Chondrocyte (in vitro differentiated cells): Measurements from ENCODE around the gene DNM2. TPM values are rescaled to one million over a fixed set of nuclear protein-coding genes. Genes with fewer than 3 reads are reported as not detected.
A peak's percentile ranks its signal among the peaks of the same experiment; 100 is the strongest.
"Not testable (repeated sequence)": the region's sequence is repeated elsewhere in the genome, so short reads cannot be mapped to it uniquely, and the experiment has no call there.

Source experiments
- DNase-seq: peaks from one replicate; pipeline ENCODE4 v3.0.0; 2021; ENCODE audit warnings: mixed read lengths, low spot score
- H3K27ac Mint-ChIP-seq: one replicate; pipeline ENCODE4 v1.8.0; 2021; ENCODE audit warnings: mild to moderate bottlenecking, moderate library complexity, mixed read lengths; ENCODE audit not compliant: unreplicated experiment
- H3K27me3 Mint-ChIP-seq: 2 replicates; pipeline ENCODE4 v1.8.0; 2021; ENCODE audit warnings: low read depth, mixed read lengths
- H3K36me3 Mint-ChIP-seq: 2 replicates; pipeline ENCODE4 v1.8.0; 2021; ENCODE audit warnings: low read depth, mixed read lengths
- H3K4me1 Mint-ChIP-seq: 2 replicates; pipeline ENCODE4 v1.8.0; 2021; ENCODE audit warnings: low read depth, mild to moderate bottlenecking, mixed read lengths
- H3K4me3 Mint-ChIP-seq: one replicate; pipeline ENCODE4 v1.8.0; 2021; ENCODE audit warnings: mild to moderate bottlenecking, moderate library complexity, mixed read lengths; ENCODE audit not compliant: unreplicated experiment
- H3K9me3 Mint-ChIP-seq: 2 replicates; pipeline ENCODE4 v1.8.0; 2021; ENCODE audit warnings: low read depth, mixed read lengths
- CTCF ChIP-seq: fragments of 200-600 bp; sonication (generic); IDR thresholded peaks from 2 replicates; pipeline ENCODE4 v1.5.0; 2021; ENCODE audit warnings: antibody characterized with exemption, mild to moderate bottlenecking, moderate library complexity
- total RNA-seq: library from RNA; stranded (reverse); gene quantifications from 3 replicates; pipeline ENCODE4 v1.2.1, GENCODE V29; 2021

DNM2 gene
- total RNA-seq, 1 donor from 2014 or later: 116 TPM

DNA sequence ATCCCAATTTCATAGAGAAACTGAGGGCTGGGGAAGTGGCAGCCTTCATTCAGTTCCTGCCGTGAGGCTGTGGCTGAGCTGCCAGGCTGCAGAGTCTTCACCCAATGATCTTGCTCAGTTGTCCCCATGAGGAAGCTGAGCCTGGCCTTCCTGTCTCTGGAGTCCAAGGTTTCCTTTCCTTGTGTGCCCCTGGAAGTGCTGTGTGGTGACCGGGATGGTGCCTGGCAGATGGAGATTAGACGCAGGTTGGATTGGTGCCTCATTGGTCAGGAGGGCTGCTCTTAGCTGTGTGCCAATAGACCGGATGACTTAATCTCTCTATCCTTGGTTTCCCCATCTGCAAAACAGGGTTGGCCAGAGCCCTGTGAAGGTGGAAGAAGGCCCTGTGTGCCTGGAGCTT is 24.6 kb downstream of the DNM2 start:
- no peak overlapping the region for H3K4me3 Mint-ChIP-seq
- peaks cover 7% of the 10 kb centered on the region for H3K36me3 Mint-ChIP-seq
- peak overlapping the region; percentile 1 for H3K27ac Mint-ChIP-seq
- H3K27me3 Mint-ChIP-seq: no peaks in the 10 kb centered on the region
- peaks cover 44% of the 10 kb centered on the region for H3K4me1 Mint-ChIP-seq
- DNase-seq: no peak
- H3K9me3 Mint-ChIP-seq: peaks cover 7% of the 10 kb centered on the region
- no peak for TF ChIP-seq CTCF

GRCh38 chr19:10744253-10744798 is 26.4 kb downstream of the DNM2 start:
- Mint-ChIP-seq H3K27ac (peak overlapping the region; percentile 85), H3K27me3 (no peaks in the 10 kb centered on the region), H3K36me3 (peaks cover 7% of the 10 kb centered on the region), H3K4me1 (peaks cover 57% of the 10 kb centered on the region), H3K4me3 (peak overlapping the region; percentile 20), H3K9me3 (peaks cover 7% of the 10 kb centered on the region)
- no peak for TF ChIP-seq CTCF
- no peak for DNase-seq

- no peak for TF ChIP-seq CTCF
- Mint-ChIP-seq H3K4me3 (no peak overlapping the region), H3K36me3 (peaks cover 6% of the 10 kb centered on the region), H3K27ac (peak overlapping the region; percentile 85), H3K9me3 (peaks cover 6% of the 10 kb centered on the region), H3K4me1 (peaks cover 62% of the 10 kb centered on the region), H3K27me3 (no peaks in the 10 kb centered on the region)
- no peak for DNase-seq
Observed at GRCh38 chr19:10744801-10745293, 27.0 kb downstream of the DNM2 start.

GRCh38 chr19:10746437-10746836 is 28.6 kb downstream of the DNM2 start:
- H3K36me3 Mint-ChIP-seq, H3K4me3 Mint-ChIP-seq, H3K9me3 Mint-ChIP-seq, DNase-seq, H3K27me3 Mint-ChIP-seq, H3K27ac Mint-ChIP-seq: not testable (repeated sequence)
- peaks cover 67% of the 10 kb centered on the region for H3K4me1 Mint-ChIP-seq

DNA sequence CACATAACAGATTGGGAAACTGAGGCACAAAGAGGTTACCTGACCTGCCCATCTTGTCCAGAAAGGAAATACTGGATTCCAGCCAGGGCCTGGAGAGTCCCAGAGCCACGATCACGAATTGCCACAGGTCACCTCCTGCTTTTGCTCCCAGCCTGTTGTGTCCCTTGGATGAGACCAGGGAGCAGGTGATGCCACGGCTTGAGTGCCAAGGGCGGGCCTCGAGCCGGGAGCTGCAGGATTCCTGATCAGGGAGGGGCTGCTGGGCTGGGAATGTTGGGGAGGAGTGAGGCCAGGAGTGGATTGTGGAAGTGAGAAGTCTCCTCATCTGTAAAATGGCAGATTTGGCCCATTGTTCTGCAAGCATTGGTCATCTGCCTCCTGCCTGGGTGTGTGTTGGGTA is 29.4 kb downstream of the DNM2 start:
- Mint-ChIP-seq H3K4me3 (peak overlapping the region; percentile 25), H3K36me3 (no peaks in the 10 kb centered on the region), H3K27me3 (no peaks in the 10 kb centered on the region), H3K9me3 (no peaks in the 10 kb centered on the region), H3K27ac (peak overlapping the region; percentile 63), H3K4me1 (peaks cover 70% of the 10 kb centered on the region)
- DNase-seq: no peak
- no peak for TF ChIP-seq CTCF

DNA sequence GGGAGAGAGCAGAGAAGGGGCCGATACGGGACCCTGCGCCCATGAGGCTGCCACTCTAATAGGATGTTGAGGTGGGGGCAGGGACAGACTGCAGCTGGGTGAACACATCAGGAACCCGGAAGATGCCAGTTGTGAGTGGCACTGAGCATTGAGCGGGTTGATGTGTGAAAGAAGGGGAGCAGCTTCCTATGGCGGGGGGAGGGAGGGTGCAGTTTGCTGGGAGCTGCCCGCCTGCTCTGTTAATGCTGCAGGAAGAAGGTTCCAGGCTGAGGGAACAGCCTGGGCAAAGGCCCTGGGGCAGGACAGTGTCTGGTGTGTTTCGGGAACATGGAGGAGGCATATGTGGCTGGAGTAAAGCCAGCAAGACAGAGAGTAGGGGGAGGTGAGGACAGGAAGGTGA is 29.8 kb downstream of the DNM2 start:
- Mint-ChIP-seq H3K27ac (peak overlapping the region; percentile 63), H3K36me3 (no peaks in the 10 kb centered on the region), H3K27me3 (no peaks in the 10 kb centered on the region), H3K4me3 (no peak overlapping the region), H3K9me3 (no peaks in the 10 kb centered on the region), H3K4me1 (peaks cover 67% of the 10 kb centered on the region)
- TF ChIP-seq CTCF: no peak
- no peak for DNase-seq
